GM23338 (cell line): ENCODE data around the gene CREB3L2. TPM values are rescaled to one million over a fixed set of nuclear protein-coding genes. Genes with fewer than 3 reads are reported as not detected.

Experiments
- ATAC-seq: fragments of 200-7000 bp; cut with Tn5 transposase; 3 replicates; pipeline ENCODE4 v1.9.1; 2020
- DNase-seq: peaks from one replicate; pipeline ENCODE4 v3.0.0-alpha.2; 2015; ENCODE audit warnings: low spot score
- H2AFZ ChIP-seq: fragments of 200-600 bp; sonication (generic); 2 replicates; pipeline ENCODE4 v1.8.0; 2016; ENCODE audit warnings: antibody characterized with exemption, mild to moderate bottlenecking, moderate library complexity
- H3F3A ChIP-seq: fragments of 200-600 bp; sonication (generic); replicated peaks from 2 replicates; pipeline ENCODE4 v1.8.0; 2017; ENCODE audit warnings: antibody characterized with exemption, mixed run types, low read depth
- H3K27ac ChIP-seq: fragments of 200-600 bp; sonication (generic); 2 replicates; pipeline ENCODE4 v1.6.1; 2016; ENCODE audit warnings: low read depth
- H3K27me3 ChIP-seq: fragments of 200-600 bp; sonication (generic); 2 replicates; pipeline ENCODE4 v1.8.0; 2016; ENCODE audit warnings: mild to moderate bottlenecking, mixed run types, moderate library complexity; ENCODE audit not compliant: insufficient read depth
- H3K36me3 ChIP-seq: fragments of 200-600 bp; sonication (generic); 2 replicates; pipeline ENCODE4 v1.8.0; 2016; ENCODE audit warnings: mild to moderate bottlenecking; ENCODE audit not compliant: insufficient read depth
- H3K4me1 ChIP-seq: fragments of 200-600 bp; sonication (generic); 2 replicates; pipeline ENCODE4 v1.8.0; 2016; ENCODE audit warnings: mild to moderate bottlenecking, moderate library complexity; ENCODE audit not compliant: insufficient read depth
- H3K4me2 ChIP-seq: fragments of 200-600 bp; sonication (generic); 2 replicates; pipeline ENCODE4 v1.7.1; 2017; ENCODE audit warnings: mixed run types
- H3K4me3 ChIP-seq: fragments of 200-600 bp; sonication (generic); 2 replicates; pipeline ENCODE4 v1.6.1; 2016; ENCODE audit warnings: mixed run types
- H3K79me2 ChIP-seq: fragments of 200-600 bp; sonication (generic); replicated peaks from 2 replicates; pipeline ENCODE4 v1.8.0; 2017; ENCODE audit warnings: mild to moderate bottlenecking; ENCODE audit not compliant: insufficient read depth
- H3K9me2 ChIP-seq: fragments of 200-600 bp; sonication (generic); 2 replicates; pipeline ENCODE4 v1.8.0; 2017; ENCODE audit not compliant: insufficient read depth
- H4K20me1 ChIP-seq: fragments of 200-600 bp; sonication (generic); replicated peaks from 2 replicates; pipeline ENCODE4 v1.8.0; 2017; ENCODE audit warnings: mild to moderate bottlenecking; ENCODE audit not compliant: insufficient read depth
- H3K27ac Mint-ChIP-seq: 2 replicates; pipeline ENCODE4 v1.8.0; 2020; ENCODE audit warnings: inconsistent platforms, mild to moderate bottlenecking, moderate library complexity, mixed read lengths
- H3K27me3 Mint-ChIP-seq: 3 replicates; pipeline ENCODE4 v1.8.0; 2022; ENCODE audit warnings: low read depth, mild to moderate bottlenecking, moderate library complexity, mixed read lengths, inconsistent platforms; ENCODE audit not compliant: insufficient read depth, poor library complexity
- H3K36me3 Mint-ChIP-seq: 3 replicates; pipeline ENCODE4 v1.8.0; 2021; ENCODE audit warnings: low read depth, mild to moderate bottlenecking, inconsistent platforms, moderate library complexity, mixed read lengths
- H3K4me1 Mint-ChIP-seq: 3 replicates; pipeline ENCODE4 v1.8.0; 2020; ENCODE audit warnings: mild to moderate bottlenecking, inconsistent platforms, mixed read lengths
- H3K4me3 Mint-ChIP-seq: 3 replicates; pipeline ENCODE4 v1.8.0; 2021; ENCODE audit warnings: moderate library complexity, mild to moderate bottlenecking, inconsistent platforms, mixed read lengths
- H3K9me3 Mint-ChIP-seq: 3 replicates; pipeline ENCODE4 v1.8.0; 2020; ENCODE audit warnings: moderate library complexity, mild to moderate bottlenecking, inconsistent platforms, mixed read lengths
- CREB1 ChIP-seq: fragments of 250-450 bp; sonication (Bioruptor Pico); IDR thresholded peaks from 2 replicates; pipeline ENCODE4 v1.5.0; 2020; ENCODE audit warnings: low read depth, mild to moderate bottlenecking, moderate library complexity
- EZH2 ChIP-seq: fragments of 200-600 bp; sonication (generic); IDR thresholded peaks from one replicate; pipeline ENCODE4 v1.8.0; 2017; ENCODE audit warnings: antibody characterized with exemption, mild to moderate bottlenecking, low read depth; ENCODE audit not compliant: unreplicated experiment
- EZH2phosphoT487 ChIP-seq: fragments of 200-600 bp; sonication (generic); IDR thresholded peaks from one replicate; pipeline ENCODE4 v1.8.1; 2018; ENCODE audit warnings: antibody characterized with exemption; ENCODE audit not compliant: unreplicated experiment
- JUNB ChIP-seq: IDR thresholded peaks from one replicate; pipeline ENCODE4 v1.6.1; 2016; ENCODE audit warnings: antibody characterized with exemption; ENCODE audit not compliant: unreplicated experiment
- NANOG ChIP-seq: IDR thresholded peaks from 2 replicates; pipeline ENCODE4 v1.6.1; 2016; ENCODE audit warnings: antibody characterized with exemption, borderline replicate concordance
- ZNF114 ChIP-seq: fragments of 250-450 bp; sonication (Bioruptor Pico); IDR thresholded peaks from 2 replicates; pipeline ENCODE4 v1.5.0; 2020; ENCODE audit warnings: mild to moderate bottlenecking, moderate library complexity
- ZNF331 ChIP-seq: fragments of 250-450 bp; sonication (Bioruptor Pico); IDR thresholded peaks from 2 replicates; pipeline ENCODE4 v1.5.0; 2020; ENCODE audit warnings: low read depth, mild to moderate bottlenecking, moderate library complexity
- polyA plus RNA-seq: library from polyadenylated mRNA; unstranded; fragments of >200 nt; fragmentation: Nextera tagmentation; extraction: Ambion mirVana; gene quantifications from 2 replicates; pipeline ENCODE4 v1.2.1, GENCODE V29; 2016
- total RNA-seq: library from RNA; depleted of rRNA; stranded (reverse); fragments of >200 nt; shearing (Covaris generic); gene quantifications from 2 replicates; pipeline ENCODE4 v1.2.3, GENCODE V29; 2014
- TF ChIP-seq, protein P1 (sequence below), 2 experiments: fragments of 200-600 bp in 1 of 2; sonication (generic) in 1 of 2; conservative IDR thresholded peaks; 2 replicates each; pipeline versions ENCODE4 v1.5.1 to v1.6.1; 2016 to 2017; ENCODE audit warnings: antibody characterized with exemption in 2 of 2, low read depth in 2 of 2, mild to moderate bottlenecking in 2 of 2, moderate library complexity in 1 of 2
- TF ChIP-seq, protein P2 (sequence below): IDR thresholded peaks from one replicate; pipeline ENCODE4 v1.6.1; 2018; ENCODE audit warnings: antibody characterized with exemption; ENCODE audit not compliant: unreplicated experiment
- TF ChIP-seq, protein P3 (sequence below): IDR thresholded peaks from 2 replicates; pipeline ENCODE4 v1.6.1; 2016; ENCODE audit warnings: antibody characterized with exemption

Gene CREB3L2
- total and polyA plus RNA-seq, 2 experiments from 2014 or later: 14.5 to 27.1 TPM

DNA sequence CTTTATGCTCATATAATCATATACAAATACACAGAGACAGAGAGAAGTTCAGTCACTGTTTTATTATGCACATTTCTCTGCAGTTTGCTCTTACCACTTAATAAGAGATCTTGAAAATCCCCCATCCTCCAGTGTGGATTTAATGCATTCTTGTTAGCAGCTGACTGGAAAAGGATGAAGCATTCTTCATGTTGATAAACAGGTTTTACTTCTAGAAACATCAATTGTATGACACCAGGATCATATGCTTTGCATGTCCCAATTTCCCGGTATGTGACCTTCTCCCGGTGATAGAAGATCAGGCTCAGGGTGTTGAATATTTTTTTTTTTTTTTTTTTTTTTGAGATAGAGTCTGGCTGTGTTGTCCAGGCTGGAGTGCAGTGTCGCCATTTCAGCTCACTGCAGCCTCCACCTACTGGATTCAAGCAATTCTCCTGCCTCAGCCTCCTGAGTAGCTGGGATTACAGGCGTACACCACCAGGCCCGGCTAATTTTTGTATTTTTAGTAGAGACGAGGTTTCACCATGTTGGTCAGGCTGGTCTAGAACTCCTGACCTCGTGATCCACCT is 6.2 kb upstream of the CREB3L2 start:
- Mint-ChIP-seq H3K27ac (no peak overlapping the region), H3K9me3 (no peaks in the 10 kb centered on the region), H3K4me1 (peaks cover 2% of the 10 kb centered on the region; the same call in 2 of the 3 replicates), H3K4me3 (no peak overlapping the region), H3K36me3 (no peaks in the 10 kb centered on the region), H3K27me3 (peaks cover 3% of the 10 kb centered on the region)
- Histone ChIP-seq H3F3A (no peaks in the 10 kb centered on the region), H2AFZ (no peak overlapping the region), H3K79me2 (no peaks in the 10 kb centered on the region), H3K4me3 (no peak overlapping the region), H3K36me3 (no peaks in the 10 kb centered on the region), H3K27me3 (no peaks in the 10 kb centered on the region), H4K20me1 (no peaks in the 10 kb centered on the region), H3K27ac (no peak overlapping the region), H3K4me1 (peaks cover 2% of the 10 kb centered on the region; the same call in 1 of the 2 replicates), H3K4me2 (no peak overlapping the region), H3K9me2 (no peaks in the 10 kb centered on the region)
- no peak for DNase-seq
- no peak for ATAC-seq
- no peak for TF ChIP-seq NANOG
- TF ChIP-seq, protein P1, sequence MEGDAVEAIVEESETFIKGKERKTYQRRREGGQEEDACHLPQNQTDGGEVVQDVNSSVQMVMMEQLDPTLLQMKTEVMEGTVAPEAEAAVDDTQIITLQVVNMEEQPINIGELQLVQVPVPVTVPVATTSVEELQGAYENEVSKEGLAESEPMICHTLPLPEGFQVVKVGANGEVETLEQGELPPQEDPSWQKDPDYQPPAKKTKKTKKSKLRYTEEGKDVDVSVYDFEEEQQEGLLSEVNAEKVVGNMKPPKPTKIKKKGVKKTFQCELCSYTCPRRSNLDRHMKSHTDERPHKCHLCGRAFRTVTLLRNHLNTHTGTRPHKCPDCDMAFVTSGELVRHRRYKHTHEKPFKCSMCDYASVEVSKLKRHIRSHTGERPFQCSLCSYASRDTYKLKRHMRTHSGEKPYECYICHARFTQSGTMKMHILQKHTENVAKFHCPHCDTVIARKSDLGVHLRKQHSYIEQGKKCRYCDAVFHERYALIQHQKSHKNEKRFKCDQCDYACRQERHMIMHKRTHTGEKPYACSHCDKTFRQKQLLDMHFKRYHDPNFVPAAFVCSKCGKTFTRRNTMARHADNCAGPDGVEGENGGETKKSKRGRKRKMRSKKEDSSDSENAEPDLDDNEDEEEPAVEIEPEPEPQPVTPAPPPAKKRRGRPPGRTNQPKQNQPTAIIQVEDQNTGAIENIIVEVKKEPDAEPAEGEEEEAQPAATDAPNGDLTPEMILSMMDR (conservative IDR thresholded peaks at IDR 0.05; ENCODE audit: low read depth in 2 of 2): no peak
- TF ChIP-seq, protein P2, sequence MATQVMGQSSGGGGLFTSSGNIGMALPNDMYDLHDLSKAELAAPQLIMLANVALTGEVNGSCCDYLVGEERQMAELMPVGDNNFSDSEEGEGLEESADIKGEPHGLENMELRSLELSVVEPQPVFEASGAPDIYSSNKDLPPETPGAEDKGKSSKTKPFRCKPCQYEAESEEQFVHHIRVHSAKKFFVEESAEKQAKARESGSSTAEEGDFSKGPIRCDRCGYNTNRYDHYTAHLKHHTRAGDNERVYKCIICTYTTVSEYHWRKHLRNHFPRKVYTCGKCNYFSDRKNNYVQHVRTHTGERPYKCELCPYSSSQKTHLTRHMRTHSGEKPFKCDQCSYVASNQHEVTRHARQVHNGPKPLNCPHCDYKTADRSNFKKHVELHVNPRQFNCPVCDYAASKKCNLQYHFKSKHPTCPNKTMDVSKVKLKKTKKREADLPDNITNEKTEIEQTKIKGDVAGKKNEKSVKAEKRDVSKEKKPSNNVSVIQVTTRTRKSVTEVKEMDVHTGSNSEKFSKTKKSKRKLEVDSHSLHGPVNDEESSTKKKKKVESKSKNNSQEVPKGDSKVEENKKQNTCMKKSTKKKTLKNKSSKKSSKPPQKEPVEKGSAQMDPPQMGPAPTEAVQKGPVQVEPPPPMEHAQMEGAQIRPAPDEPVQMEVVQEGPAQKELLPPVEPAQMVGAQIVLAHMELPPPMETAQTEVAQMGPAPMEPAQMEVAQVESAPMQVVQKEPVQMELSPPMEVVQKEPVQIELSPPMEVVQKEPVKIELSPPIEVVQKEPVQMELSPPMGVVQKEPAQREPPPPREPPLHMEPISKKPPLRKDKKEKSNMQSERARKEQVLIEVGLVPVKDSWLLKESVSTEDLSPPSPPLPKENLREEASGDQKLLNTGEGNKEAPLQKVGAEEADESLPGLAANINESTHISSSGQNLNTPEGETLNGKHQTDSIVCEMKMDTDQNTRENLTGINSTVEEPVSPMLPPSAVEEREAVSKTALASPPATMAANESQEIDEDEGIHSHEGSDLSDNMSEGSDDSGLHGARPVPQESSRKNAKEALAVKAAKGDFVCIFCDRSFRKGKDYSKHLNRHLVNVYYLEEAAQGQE: no peak
- TF ChIP-seq ZNF331 (CRISPR knock-in tag): no peak

DNA sequence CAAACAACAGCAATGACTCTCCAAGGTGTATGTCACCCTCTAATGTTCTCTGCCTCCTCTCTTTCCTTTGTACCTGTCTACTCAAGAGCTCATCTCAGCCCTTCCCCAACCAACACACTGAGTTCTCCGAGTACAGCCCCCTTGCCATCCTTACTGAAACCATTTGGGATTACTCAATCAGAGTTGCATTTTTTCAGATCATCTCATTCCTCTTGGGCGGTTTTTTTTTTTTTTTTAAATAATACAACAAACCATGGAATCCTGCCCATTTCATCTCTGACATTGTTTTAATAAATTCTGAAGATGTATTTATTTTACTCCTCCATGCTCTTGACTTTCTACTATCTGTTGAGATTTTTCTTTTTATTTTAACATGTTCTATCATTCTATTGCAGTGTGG is 4.2 kb upstream of the CREB3L2 start:
- peaks cover 6% of the 10 kb centered on the region for H3K4me1 Mint-ChIP-seq
- H3K27me3 Mint-ChIP-seq: peaks cover 6% of the 10 kb centered on the region
- H3K4me1 ChIP-seq: 0 out of 2 replicates have a peak, but pooled peaks cover 5% of the 10 kb centered on the region
- H3K4me2 ChIP-seq: no peak overlapping the region
- H3K27ac Mint-ChIP-seq: no peak overlapping the region
- H3K4me3 ChIP-seq: no peak overlapping the region
- H4K20me1 ChIP-seq: no peaks in the 10 kb centered on the region
- DNase-seq (no peak), ATAC-seq (no peak)
- H3K9me3 Mint-ChIP-seq: no peaks in the 10 kb centered on the region
- no peak overlapping the region for H2AFZ ChIP-seq
- no peak overlapping the region for H3K4me3 Mint-ChIP-seq
- H3K27me3 ChIP-seq: no peaks in the 10 kb centered on the region
- no peaks in the 10 kb centered on the region for H3K9me2 ChIP-seq
- no peaks in the 10 kb centered on the region for H3K36me3 ChIP-seq
- no peak overlapping the region for H3K27ac ChIP-seq
- peaks cover 5% of the 10 kb centered on the region for H3K79me2 ChIP-seq
- H3K36me3 Mint-ChIP-seq: no peaks in the 10 kb centered on the region
- H3F3A ChIP-seq: no peaks in the 10 kb centered on the region
- TF ChIP-seq, protein P3, sequence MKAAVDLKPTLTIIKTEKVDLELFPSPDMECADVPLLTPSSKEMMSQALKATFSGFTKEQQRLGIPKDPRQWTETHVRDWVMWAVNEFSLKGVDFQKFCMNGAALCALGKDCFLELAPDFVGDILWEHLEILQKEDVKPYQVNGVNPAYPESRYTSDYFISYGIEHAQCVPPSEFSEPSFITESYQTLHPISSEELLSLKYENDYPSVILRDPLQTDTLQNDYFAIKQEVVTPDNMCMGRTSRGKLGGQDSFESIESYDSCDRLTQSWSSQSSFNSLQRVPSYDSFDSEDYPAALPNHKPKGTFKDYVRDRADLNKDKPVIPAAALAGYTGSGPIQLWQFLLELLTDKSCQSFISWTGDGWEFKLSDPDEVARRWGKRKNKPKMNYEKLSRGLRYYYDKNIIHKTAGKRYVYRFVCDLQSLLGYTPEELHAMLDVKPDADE: no peak
- TF ChIP-seq EZH2 (no peak), ZNF331 (CRISPR knock-in tag) (no peak), CREB1 (CRISPR knock-in tag) (no peak), EZH2phosphoT487 (no peak), ZNF114 (CRISPR knock-in tag) (no peak), JUNB (no peak), NANOG (no peak)
- TF ChIP-seq, protein P1 (conservative IDR thresholded peaks at IDR 0.05; ENCODE audit: low read depth in 2 of 2): no peak
